GM12878 (cell line): ENCODE results near the gene RCN2.

ENCODE experiments used
- CBFB ChIP-seq: IDR thresholded peaks from 2 replicates; pipeline ENCODE4 v1.6.1; 2016; ENCODE audit warnings: antibody characterized with exemption, low read depth
- CREM ChIP-seq: IDR thresholded peaks from 2 replicates; pipeline ENCODE4 v1.6.1; 2014; ENCODE audit warnings: antibody characterized with exemption, low read depth
- EP300 ChIP-seq, 2 experiments: fragments of 150-350 bp in 1 of 2; IDR thresholded peaks; 2 replicates each; pipeline ENCODE4 v1.6.1; 2011 to 2012; ENCODE audit warnings: low read depth in 2 of 2, low read length in 2 of 2, borderline replicate concordance in 1 of 2, improper control_type of control experiment in 1 of 2, inconsistent platforms in 1 of 2; ENCODE audit not compliant: control insufficient read depth in 1 of 2
- FOS ChIP-seq: IDR thresholded peaks from 3 replicates; pipeline ENCODE4 v1.6.1; 2011; ENCODE audit warnings: borderline replicate concordance; ENCODE audit not compliant: insufficient read length; ENCODE audit errors: extremely low read depth
- KAT2A ChIP-seq: conservative IDR thresholded peaks from 2 replicates; pipeline ENCODE4 v1.6.1; 2011; ENCODE audit warnings: low read depth, low read length; ENCODE audit not compliant: control insufficient read depth
- POLR2A ChIP-seq: IDR thresholded peaks from 2 replicates; pipeline ENCODE4 v1.6.1; 2011; ENCODE audit warnings: low read depth, mild to moderate bottlenecking, low read length
- POLR2AphosphoS5 ChIP-seq: IDR thresholded peaks from 2 replicates; pipeline ENCODE4 v1.6.1; 2011; ENCODE audit warnings: mild to moderate bottlenecking, low read length, inconsistent platforms
- RB1 ChIP-seq: fragments of 450-650 bp; formaldehyde crosslinking; IDR thresholded peaks from 2 replicates; pipeline ENCODE4 v1.6.1; 2017; ENCODE audit warnings: mild to moderate bottlenecking, borderline replicate concordance
- TAF1 ChIP-seq: IDR thresholded peaks from 2 replicates; pipeline ENCODE4 v1.6.1; 2011; ENCODE audit warnings: mild to moderate bottlenecking, low read depth, low read length, borderline replicate concordance
- ZBED1 ChIP-seq: IDR thresholded peaks from 2 replicates; pipeline ENCODE4 v1.6.1; 2016; ENCODE audit warnings: borderline replicate concordance
- TF ChIP-seq, protein P1 (sequence below), 3 experiments: IDR thresholded peaks in 2 of 3; conservative IDR thresholded peaks in 1 of 3; 2 replicates each; pipeline ENCODE4 v1.5.1; 2011; ENCODE audit warnings: low read depth in 3 of 3, low read length in 3 of 3, mild to moderate bottlenecking in 3 of 3, control low read depth in 2 of 3, moderate library complexity in 2 of 3, inconsistent platforms in 1 of 3, mixed read lengths in 1 of 3; ENCODE audit not compliant: control insufficient read depth in 2 of 3, insufficient read depth in 1 of 3; ENCODE audit errors: extremely low read depth in 1 of 3
- TF ChIP-seq, protein P2 (sequence below): IDR thresholded peaks from 2 replicates; pipeline ENCODE4 v1.6.1; 2011; ENCODE audit warnings: mild to moderate bottlenecking, low read depth, low read length, moderate library complexity; ENCODE audit not compliant: insufficient replicate concordance

DNA sequence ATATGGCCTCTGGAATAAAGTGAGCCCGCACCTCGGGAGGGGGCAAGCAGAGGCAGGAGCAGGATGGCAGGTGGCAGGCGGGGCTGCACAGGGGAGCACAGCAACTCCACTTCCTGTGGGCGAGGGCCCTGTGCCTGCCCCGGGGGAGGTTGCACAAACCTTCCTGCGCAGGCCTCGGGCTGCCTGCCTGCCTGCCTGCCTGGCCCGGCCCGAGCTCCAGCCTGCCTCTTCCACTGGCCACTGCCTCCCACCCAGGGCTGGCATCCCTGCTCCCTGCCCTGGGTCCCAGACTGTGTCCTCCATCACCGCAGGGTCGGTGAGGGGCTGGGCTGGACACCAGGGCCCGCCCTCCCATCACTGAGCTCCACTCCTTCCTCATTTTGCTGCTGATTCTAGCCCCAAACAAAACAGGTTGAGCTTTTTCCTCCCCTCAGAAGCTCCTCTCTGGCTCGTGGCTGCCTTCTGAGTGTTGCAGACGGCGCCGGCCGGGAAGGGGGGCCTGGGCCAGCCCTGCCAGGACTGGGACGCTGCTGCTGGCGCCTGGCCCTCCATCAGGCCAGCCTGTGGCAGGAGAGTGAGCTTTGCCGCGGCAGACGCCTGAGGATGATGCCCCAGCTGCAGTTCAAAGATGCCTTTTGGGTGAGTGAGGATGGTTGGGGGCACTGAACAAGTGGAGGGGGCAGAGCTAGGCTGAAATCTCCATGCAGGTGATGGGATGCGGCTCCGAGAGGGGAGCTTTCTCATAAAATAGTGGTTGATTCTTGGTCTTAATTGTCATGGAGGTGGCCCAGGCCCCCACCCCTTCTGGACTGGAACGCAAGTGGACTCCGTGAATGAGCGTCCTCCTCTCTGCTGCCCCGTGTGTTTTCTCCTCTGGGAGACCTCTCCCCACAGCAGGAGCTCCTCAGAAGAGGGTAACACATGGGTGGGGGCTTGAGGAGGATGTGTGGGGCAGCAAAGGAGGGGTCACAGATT is 63.7 kb downstream of the RCN2 start, which contains the start of gene PSTPIP1:
- TF ChIP-seq POLR2AphosphoS5 (no peak), TAF1 (no peak), FOS (no peak), KAT2A (no peak), POLR2A (peak; percentile 95), EP300 (IDR thresholded peaks at IDR 0.05; ENCODE audit: borderline replicate concordance in 1 of 2, control insufficient read depth in 1 of 2, low read depth in 2 of 2, low read length in 2 of 2) (no peak), RB1 (no peak), CBFB (no peak), CREM (no peak), ZBED1 (no peak)
- TF ChIP-seq, protein P1, sequence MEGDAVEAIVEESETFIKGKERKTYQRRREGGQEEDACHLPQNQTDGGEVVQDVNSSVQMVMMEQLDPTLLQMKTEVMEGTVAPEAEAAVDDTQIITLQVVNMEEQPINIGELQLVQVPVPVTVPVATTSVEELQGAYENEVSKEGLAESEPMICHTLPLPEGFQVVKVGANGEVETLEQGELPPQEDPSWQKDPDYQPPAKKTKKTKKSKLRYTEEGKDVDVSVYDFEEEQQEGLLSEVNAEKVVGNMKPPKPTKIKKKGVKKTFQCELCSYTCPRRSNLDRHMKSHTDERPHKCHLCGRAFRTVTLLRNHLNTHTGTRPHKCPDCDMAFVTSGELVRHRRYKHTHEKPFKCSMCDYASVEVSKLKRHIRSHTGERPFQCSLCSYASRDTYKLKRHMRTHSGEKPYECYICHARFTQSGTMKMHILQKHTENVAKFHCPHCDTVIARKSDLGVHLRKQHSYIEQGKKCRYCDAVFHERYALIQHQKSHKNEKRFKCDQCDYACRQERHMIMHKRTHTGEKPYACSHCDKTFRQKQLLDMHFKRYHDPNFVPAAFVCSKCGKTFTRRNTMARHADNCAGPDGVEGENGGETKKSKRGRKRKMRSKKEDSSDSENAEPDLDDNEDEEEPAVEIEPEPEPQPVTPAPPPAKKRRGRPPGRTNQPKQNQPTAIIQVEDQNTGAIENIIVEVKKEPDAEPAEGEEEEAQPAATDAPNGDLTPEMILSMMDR (IDR thresholded peaks at IDR 0.05 in 2 of 3, conservative IDR thresholded peaks at IDR 0.05 in 1 of 3; ENCODE audit: control insufficient read depth in 2 of 3, extremely low read depth in 1 of 3, insufficient read depth in 1 of 3, low read depth in 3 of 3, low read length in 3 of 3), result no peak
- TF ChIP-seq, protein P2, sequence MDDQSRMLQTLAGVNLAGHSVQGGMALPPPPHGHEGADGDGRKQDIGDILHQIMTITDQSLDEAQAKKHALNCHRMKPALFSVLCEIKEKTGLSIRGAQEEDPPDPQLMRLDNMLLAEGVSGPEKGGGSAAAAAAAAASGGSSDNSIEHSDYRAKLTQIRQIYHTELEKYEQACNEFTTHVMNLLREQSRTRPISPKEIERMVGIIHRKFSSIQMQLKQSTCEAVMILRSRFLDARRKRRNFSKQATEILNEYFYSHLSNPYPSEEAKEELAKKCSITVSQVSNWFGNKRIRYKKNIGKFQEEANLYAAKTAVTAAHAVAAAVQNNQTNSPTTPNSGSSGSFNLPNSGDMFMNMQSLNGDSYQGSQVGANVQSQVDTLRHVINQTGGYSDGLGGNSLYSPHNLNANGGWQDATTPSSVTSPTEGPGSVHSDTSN, result no peak
